Activated T-helper 17 cell treated with anti-CD3 and anti-CD28 coated beads, Interleukin-2, amount 50 U/mL, for 72 hours (primary cell): ENCODE measurements around the gene MAP4K3. TPM values are rescaled to one million over a fixed set of nuclear protein-coding genes. Genes with fewer than 3 reads are reported as not detected.
"Not testable (repeated sequence)": the region's sequence is repeated elsewhere in the genome, so short reads cannot be mapped to it uniquely, and the experiment has no call there.

Source experiments
- ATAC-seq: fragments of 150-1000 bp; cut with Tn5 transposase; replicated peaks from 2 replicates; pipeline ENCODE4 v1.10.0; 2021; ENCODE audit warnings: mild to moderate bottlenecking, moderate library complexity
- H3K27ac Mint-ChIP-seq: one replicate; pipeline ENCODE4 v1.8.0; 2022; ENCODE audit warnings: mixed read lengths
- H3K27me3 Mint-ChIP-seq: one replicate; pipeline ENCODE4 v1.8.0; 2022; ENCODE audit warnings: mixed read lengths
- H3K36me3 Mint-ChIP-seq: one replicate; pipeline ENCODE4 v1.8.0; 2022; ENCODE audit warnings: low read depth, mild to moderate bottlenecking, mixed read lengths
- H3K4me1 Mint-ChIP-seq: one replicate; pipeline ENCODE4 v1.8.0; 2022; ENCODE audit warnings: mixed read lengths
- H3K4me3 Mint-ChIP-seq: one replicate; pipeline ENCODE4 v1.8.0; 2022; ENCODE audit warnings: mild to moderate bottlenecking, mixed read lengths
- H3K9me3 Mint-ChIP-seq: one replicate; pipeline ENCODE4 v1.8.0; 2022; ENCODE audit warnings: mixed read lengths
- total RNA-seq, 2 donors: library from RNA; stranded (reverse); gene quantifications; one replicate each; pipeline ENCODE4 v1.2.3, GENCODE V29; 2022

The MAP4K3 gene
- total RNA-seq, 2 donors from 2014 or later = 8.9 to 11.3 TPM

GRCh38 chr2:39247512-39248043 lies 189.5 kb downstream of the MAP4K3 start:
- no peak overlapping the region for H3K27ac Mint-ChIP-seq
- H3K4me3 Mint-ChIP-seq = no peak overlapping the region
- peaks cover 25% of the 10 kb centered on the region for H3K36me3 Mint-ChIP-seq
- H3K4me1 Mint-ChIP-seq = peaks cover 15% of the 10 kb centered on the region
- H3K9me3 Mint-ChIP-seq = no peaks in the 10 kb centered on the region
- no peaks in the 10 kb centered on the region for H3K27me3 Mint-ChIP-seq
- no peak for ATAC-seq

- H3K4me3 Mint-ChIP-seq = no peak overlapping the region
- H3K27ac Mint-ChIP-seq = no peak overlapping the region
- peaks cover 15% of the 10 kb centered on the region for H3K4me1 Mint-ChIP-seq
- no peaks in the 10 kb centered on the region for H3K27me3 Mint-ChIP-seq
- H3K36me3 Mint-ChIP-seq = peaks cover 14% of the 10 kb centered on the region
- H3K9me3 Mint-ChIP-seq = no peaks in the 10 kb centered on the region
- ATAC-seq = no peak
Observed at GRCh38 chr2:39246382-39246980, 190.6 kb downstream of the MAP4K3 start.

GRCh38 chr2:39244963-39245625 lies 192.0 kb downstream of the MAP4K3 start:
- H3K4me3 Mint-ChIP-seq = peak overlapping the region; percentile 83
- peak overlapping the region; percentile 53 for H3K27ac Mint-ChIP-seq
- not testable (repeated sequence) for H3K9me3 Mint-ChIP-seq, H3K36me3 Mint-ChIP-seq, H3K27me3 Mint-ChIP-seq, ATAC-seq
- H3K4me1 Mint-ChIP-seq = peaks cover 11% of the 10 kb centered on the region

GRCh38 chr2:39244241-39244862 lies 192.7 kb downstream of the MAP4K3 start:
- not testable (repeated sequence) for H3K27me3 Mint-ChIP-seq, ATAC-seq, H3K9me3 Mint-ChIP-seq, H3K36me3 Mint-ChIP-seq
- Mint-ChIP-seq H3K27ac (peak overlapping the region; percentile 53), H3K4me3 (peak overlapping the region; percentile 83), H3K4me1 (peaks cover 11% of the 10 kb centered on the region)

GRCh38 chr2:39243469-39244123 lies 193.5 kb downstream of the MAP4K3 start, which contains the start of gene CDKL4:
Gene CDKL4, minus strand, starts transcription at chr2:39243970.
- peak; percentile 77 for ATAC-seq
- Mint-ChIP-seq H3K27ac (peak within 1 kb of the TSS; percentile 53), H3K27me3 (no peaks in the 10 kb centered on the region), H3K9me3 (no peaks in the 10 kb centered on the region), H3K36me3 (no peaks in the 10 kb centered on the region), H3K4me3 (peak within 1 kb of the TSS; percentile 83), H3K4me1 (peaks cover 11% of the 10 kb centered on the region)

- H3K4me3 Mint-ChIP-seq = no peak overlapping the region
- no peaks in the 10 kb centered on the region for H3K9me3 Mint-ChIP-seq
- no peak for ATAC-seq
- H3K27me3 Mint-ChIP-seq = no peaks in the 10 kb centered on the region
- H3K36me3 Mint-ChIP-seq = no peaks in the 10 kb centered on the region
- peaks cover 11% of the 10 kb centered on the region for H3K4me1 Mint-ChIP-seq
- no peak overlapping the region for H3K27ac Mint-ChIP-seq
Observed at GRCh38 chr2:39241588-39241987, 195.5 kb downstream of the MAP4K3 start.

GRCh38 chr2:39240758-39241157 lies 196.3 kb downstream of the MAP4K3 start:
- no peak overlapping the region for H3K4me3 Mint-ChIP-seq
- H3K27me3 Mint-ChIP-seq = no peaks in the 10 kb centered on the region
- H3K4me1 Mint-ChIP-seq = peaks cover 11% of the 10 kb centered on the region

GRCh38 chr2:39234754-39235153 lies 202.3 kb downstream of the MAP4K3 start:
- no peak overlapping the region for H3K4me3 Mint-ChIP-seq
- no peaks in the 10 kb centered on the region for H3K36me3 Mint-ChIP-seq
- ATAC-seq = no peak
- no peak overlapping the region for H3K27ac Mint-ChIP-seq
- peaks cover 4% of the 10 kb centered on the region for H3K9me3 Mint-ChIP-seq
- no peaks in the 10 kb centered on the region for H3K27me3 Mint-ChIP-seq
- no peaks in the 10 kb centered on the region for H3K4me1 Mint-ChIP-seq

More at GRCh38 chr2:39240758-39241157, 196.3 kb downstream of the MAP4K3 start:
- Mint-ChIP-seq H3K9me3 (peaks cover under 1% of the 10 kb centered on the region), H3K36me3 (no peaks in the 10 kb centered on the region), H3K27ac (no peak overlapping the region)
- no peak for ATAC-seq

- no peaks in the 10 kb centered on the region for H3K36me3 Mint-ChIP-seq
Observed at GRCh38 chr2:39232141-39232540, 204.9 kb downstream of the MAP4K3 start.

GRCh38 chr2:39228413-39229209 lies 208.5 kb downstream of the MAP4K3 start:
- H3K27ac Mint-ChIP-seq = peak overlapping the region; percentile 75
- ATAC-seq = peak; percentile 37
- no peaks in the 10 kb centered on the region for H3K9me3 Mint-ChIP-seq
- H3K4me1 Mint-ChIP-seq = peaks cover 25% of the 10 kb centered on the region
- H3K36me3 Mint-ChIP-seq = no peaks in the 10 kb centered on the region
- H3K4me3 Mint-ChIP-seq = peak overlapping the region; percentile 64
- no peaks in the 10 kb centered on the region for H3K27me3 Mint-ChIP-seq

More at GRCh38 chr2:39232141-39232540, 204.9 kb downstream of the MAP4K3 start:
- Mint-ChIP-seq H3K4me3 (no peak overlapping the region), H3K9me3 (peaks cover 4% of the 10 kb centered on the region), H3K27ac (no peak overlapping the region), H3K27me3 (no peaks in the 10 kb centered on the region), H3K4me1 (peaks cover 13% of the 10 kb centered on the region)
- no peak for ATAC-seq

- Mint-ChIP-seq H3K36me3 (no peaks in the 10 kb centered on the region), H3K9me3 (no peaks in the 10 kb centered on the region), H3K4me1 (peaks cover 25% of the 10 kb centered on the region), H3K27ac (peak overlapping the region; percentile 75), H3K4me3 (peak overlapping the region; percentile 64), H3K27me3 (no peaks in the 10 kb centered on the region)
- ATAC-seq = peak; percentile 80
Observed at GRCh38 chr2:39227628-39228412, 209.3 kb downstream of the MAP4K3 start.

- Mint-ChIP-seq H3K4me1 (peaks cover 25% of the 10 kb centered on the region), H3K27ac (peak overlapping the region; percentile 38), H3K27me3 (no peaks in the 10 kb centered on the region), H3K9me3 (no peaks in the 10 kb centered on the region), H3K36me3 (no peaks in the 10 kb centered on the region), H3K4me3 (peak overlapping the region; percentile 44)
- ATAC-seq = peak; percentile 64
Observed at GRCh38 chr2:39225567-39225966, 211.5 kb downstream of the MAP4K3 start.

- Mint-ChIP-seq H3K4me3 (no peak overlapping the region), H3K4me1 (peaks cover 30% of the 10 kb centered on the region), H3K27me3 (no peaks in the 10 kb centered on the region), H3K27ac (no peak overlapping the region), H3K9me3 (no peaks in the 10 kb centered on the region), H3K36me3 (no peaks in the 10 kb centered on the region)
- ATAC-seq = no peak
Observed at GRCh38 chr2:39223909-39224308, 213.2 kb downstream of the MAP4K3 start.
